Adrenal gland (tissue), 12 donors: ENCODE data around the gene GPR157. TPM values are rescaled to one million over a fixed set of nuclear protein-coding genes. Genes with fewer than 3 reads are reported as not detected.

Source experiments
- DNase-seq, 7 donors: peaks; one replicate each; pipeline ENCODE4 v3.0.0-alpha.2; 2019 to 2020
- H3K27ac ChIP-seq, 5 donors: fragments of 200-600 bp; sonication (generic) in 4 of 5; 1 replicate in 3 of 5; 2 replicates in 2 of 5; pipeline versions ENCODE4 v1.5.1 to v1.8.0; 2016 to 2020; ENCODE audit warnings: mild to moderate bottlenecking in 1 of 5
- H3K27me3 ChIP-seq: fragments of 200-600 bp; 2 replicates; pipeline ENCODE4 v1.8.0; 2021
- H3K36me3 ChIP-seq, 2 donors: fragments of 200-600 bp; replicated peaks in 1 of 2; 1 replicate in 1 of 2; 2 replicates in 1 of 2; pipeline versions ENCODE4 v1.5.1 to v1.8.0; 2018 to 2022
- H3K4me1 ChIP-seq, 2 donors: fragments of 200-600 bp; replicated peaks in 1 of 2; 1 replicate in 1 of 2; 2 replicates in 1 of 2; pipeline versions ENCODE4 v1.5.1 to v1.8.0; 2018 to 2021
- H3K4me3 ChIP-seq, 4 donors: fragments of 200-600 bp; sonication (generic) in 3 of 4; one replicate each; pipeline ENCODE4 v1.5.1; 2016 to 2018
- H3K9me3 ChIP-seq, 3 donors: fragments of 200-600 bp; sonication (generic) in 1 of 3; replicated peaks in 1 of 3; 1 replicate in 2 of 3; 2 replicates in 1 of 3; pipeline versions ENCODE4 v1.5.1 to v1.8.0; 2016 to 2021
- CTCF ChIP-seq, 6 experiments: fragments of 450-650 bp in 4 of 6; fragments of 200-600 bp in 2 of 6; sonication (generic) in 1 of 6; IDR thresholded peaks; 1 replicate in 5 of 6; 2 replicates in 1 of 6; pipeline versions ENCODE4 v1.5.1 to v1.8.0; 2016 to 2021; ENCODE audit warnings: antibody characterized with exemption in 6 of 6, mild to moderate bottlenecking in 2 of 6, moderate library complexity in 1 of 6
- POLR2A ChIP-seq, 2 donors: fragments of 450-650 bp; IDR thresholded peaks; one replicate each; pipeline ENCODE4 v1.6.1; 2017; ENCODE audit warnings: antibody characterized with exemption in 2 of 2, mild to moderate bottlenecking in 2 of 2, moderate library complexity in 1 of 2
- WGBS, 4 donors: extraction: QIAGEN DNeasy Blood & Tissue Kit in 2 of 4; methylation state at CpG; one replicate each; pipeline versions ENCODE4 v1.1.5 to v1.1.7; 2013 to 2017; 5-methylcytosine and 5-hydroxymethylcytosine counted together
- intact Hi-C, 2 donors: fragments of 100-400 bp; cut with DNase I; formaldehyde crosslinking; loops; one replicate each; pipeline versions ENCODE4 v1.14.1 to v1.15.0; 2022 to 2023
- polyA plus RNA-seq, 3 donors: library from polyadenylated mRNA; stranded (reverse); fragments of 200-250 nt in 2 of 3; fragments of 350-450 nt in 1 of 3; fragmentation: Illumina TruSeq in 1 of 3; extraction: RNeasy Lipid Tissue Mini Kit (QIAGEN cat#74804) in 1 of 3; gene quantifications; one replicate each; pipeline ENCODE4 v1.2.3, GENCODE V29; 2013 to 2014
- total RNA-seq, 9 donors: library from RNA; depleted of rRNA in 4 of 9; stranded (reverse); fragments of >200 nt in 4 of 9; fragments of 120-200 nt in 1 of 9; fragmentation: NEBNext Ultra II Directional in 1 of 9; extraction: Animal tissue kit (Norgen Biotek cat#: 25700) in 1 of 9; gene quantifications; one replicate each; pipeline versions ENCODE4 v1.1.0 to v1.2.4, GENCODE V29; 2013 to 2023
- donor health status: healthy with polysubstance abuse.
- donor health status: Bipolar disorder and iron deficiency.
- donor health status: DM: yes; HTN: yes; CAD: no.
- donor health status: DM: no; HTN: no; CAD: no.
- donor health status: DM: no; HTN: no; CAD: no.
- donor health status: DM: yes; HTN: yes; CAD: no.

Gene GPR157
- total and polyA plus RNA-seq, 12 donors, result 2.0 to 16.8 (median 7.5) TPM

GRCh38 chr1:9069326-9070100 is 59.4 kb downstream of the GPR157 start, which contains the start of gene SLC2A5:
Gene SLC2A5, minus strand, starts transcription at chr1:9069635. Its CDS starts 99 bp downstream, at chr1:9069536.
- Histone ChIP-seq H3K4me1 (peaks cover 10 to 33% of the 10 kb centered on the region in 2 donors), H3K27me3 (no peaks in the 10 kb centered on the region), H3K4me3 (no peak within 1 kb of the TSS), H3K27ac (peak within 1 kb of the TSS in 2 of 5 donors; percentile 45 to 78), H3K9me3 (no peaks in the 10 kb centered on the region), H3K36me3 (no peaks in the 10 kb centered on the region)
- intact Hi-C loops, result no loop called here
- TF ChIP-seq CTCF (IDR thresholded peaks at IDR 0.05) (no peak), POLR2A (IDR thresholded peaks at IDR 0.05) (no peak)
- 47 to 62% (median 54%) methylated on average over 8 of the region's 8 CpGs for WGBS, 4 donors
- peak in 2 of 7 donors; percentile 24 to 40 for DNase-seq

GRCh38 chr1:9068981-9069325 is 59.9 kb downstream of the GPR157 start:
- Histone ChIP-seq H3K27ac (peak overlapping the region in 2 of 5 donors; percentile 45 to 78), H3K4me3 (no peak overlapping the region), H3K27me3 (no peaks in the 10 kb centered on the region), H3K9me3 (no peaks in the 10 kb centered on the region), H3K36me3 (no peaks in the 10 kb centered on the region), H3K4me1 (peaks cover 10 to 38% of the 10 kb centered on the region in 2 donors)
- intact Hi-C loops, result no loop called here
- DNase-seq, result no peak
- TF ChIP-seq CTCF (IDR thresholded peaks at IDR 0.05), result no peak
- TF ChIP-seq POLR2A (IDR thresholded peaks at IDR 0.05), result no peak
- 55 to 69% (median 63%) methylated on average over 4 of the region's 4 CpGs for WGBS, 4 donors

GRCh38 chr1:9066945-9067807 is 61.7 kb downstream of the GPR157 start:
- H3K27me3 ChIP-seq, result no peaks in the 10 kb centered on the region
- H3K36me3 ChIP-seq, result no peaks in the 10 kb centered on the region
- H3K4me1 ChIP-seq, result peaks cover 10 to 38% of the 10 kb centered on the region in 2 donors
- 69 to 81% (median 78%) methylated on average over 21 to 24 of the region's 24 CpGs for WGBS, 4 donors
- intact Hi-C loops, result no loop called here
- H3K4me3 ChIP-seq, result no peak overlapping the region
- peak overlapping the region in 1 of 5 donors; percentile 56 for H3K27ac ChIP-seq
- no peaks in the 10 kb centered on the region for H3K9me3 ChIP-seq
- DNase-seq, result peak; percentile 53 to 88 (median 76)
- no peak for TF ChIP-seq POLR2A (IDR thresholded peaks at IDR 0.05)
- peak in 1 of 6 experiments; percentile 7 for TF ChIP-seq CTCF (IDR thresholded peaks at IDR 0.05)

DNA sequence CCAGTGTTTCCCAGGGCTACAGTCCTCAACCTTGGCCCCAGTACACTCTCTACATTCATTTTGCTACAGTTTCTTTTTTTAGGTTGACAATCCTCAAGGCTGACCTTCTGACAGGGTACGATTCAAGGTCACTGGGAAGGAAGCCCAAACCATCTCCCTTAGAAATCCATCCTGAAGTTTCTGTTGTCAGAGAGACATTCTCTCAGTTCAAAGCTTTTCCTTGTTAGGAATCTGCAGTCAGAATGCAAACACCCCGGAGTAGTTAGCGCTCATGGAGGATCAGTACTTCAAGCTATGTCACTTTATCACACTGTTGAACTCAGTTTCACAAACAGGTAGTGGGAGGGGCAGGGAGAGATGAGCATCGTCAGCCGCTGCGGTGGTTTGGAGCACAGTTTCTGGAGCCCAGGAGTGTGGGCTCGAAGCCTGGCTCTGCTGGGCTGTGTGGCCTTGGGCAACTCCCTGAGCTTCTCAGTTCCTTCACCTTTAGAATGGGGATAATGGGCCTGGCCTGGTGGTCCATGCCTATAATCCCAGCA is 63.6 kb downstream of the GPR157 start:
- intact Hi-C loops, result no loop called here
- Histone ChIP-seq H3K4me3 (no peak overlapping the region), H3K27me3 (no peaks in the 10 kb centered on the region), H3K36me3 (no peaks in the 10 kb centered on the region), H3K9me3 (no peaks in the 10 kb centered on the region), H3K4me1 (peaks cover 10 to 38% of the 10 kb centered on the region in 2 donors), H3K27ac (peak overlapping the region in 2 of 5 donors; percentile 47 to 70)
- TF ChIP-seq POLR2A (IDR thresholded peaks at IDR 0.05) (no peak), CTCF (IDR thresholded peaks at IDR 0.05) (no peak)
- DNase-seq, result peak in 3 of 7 donors; percentile 35 to 56 (median 37)
- 26 to 33% (median 27%) methylated on average over 6 to 7 of the region's 7 CpGs for WGBS, 4 donors
